NB4 (cell line): Measurements from ENCODE around the gene MED13L.

ENCODE experiments used
- MAX ChIP-seq: IDR thresholded peaks from 2 replicates; pipeline ENCODE4 v1.6.1; 2011; ENCODE audit warnings: low read depth, low read length
- MYC ChIP-seq: IDR thresholded peaks from 2 replicates; pipeline ENCODE4 v1.6.1; 2011; ENCODE audit warnings: low read depth, low read length
- POLR2A ChIP-seq: IDR thresholded peaks from 2 replicates; pipeline ENCODE4 v1.6.1; 2011; ENCODE audit warnings: mild to moderate bottlenecking; ENCODE audit not compliant: insufficient read length; ENCODE audit errors: extremely low read depth
- TF ChIP-seq, protein P1 (sequence below): IDR thresholded peaks from one replicate; pipeline ENCODE4 v1.5.1; 2012; ENCODE audit warnings: low read depth, low read length

DNA sequence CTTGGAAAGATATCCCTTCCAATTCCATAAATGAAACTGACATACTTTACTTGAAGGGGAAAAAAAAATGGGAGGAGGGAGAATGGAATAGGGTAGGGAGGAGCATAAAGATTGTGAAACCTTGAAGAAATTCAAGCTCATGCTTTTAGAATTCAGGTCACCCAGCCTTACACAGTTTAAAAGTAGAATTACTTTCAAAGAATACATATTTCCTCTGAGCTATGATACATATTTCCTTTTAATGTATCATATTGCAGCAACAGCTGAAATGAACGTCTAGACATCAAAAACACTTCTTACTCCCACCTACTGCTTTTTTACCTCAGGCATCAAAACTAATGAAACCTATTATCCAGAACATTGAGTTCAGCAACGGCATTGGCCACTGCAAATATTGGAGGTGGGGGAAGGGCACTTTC lies 156.0 kb downstream of the MED13L start:
- TF ChIP-seq, protein P1, sequence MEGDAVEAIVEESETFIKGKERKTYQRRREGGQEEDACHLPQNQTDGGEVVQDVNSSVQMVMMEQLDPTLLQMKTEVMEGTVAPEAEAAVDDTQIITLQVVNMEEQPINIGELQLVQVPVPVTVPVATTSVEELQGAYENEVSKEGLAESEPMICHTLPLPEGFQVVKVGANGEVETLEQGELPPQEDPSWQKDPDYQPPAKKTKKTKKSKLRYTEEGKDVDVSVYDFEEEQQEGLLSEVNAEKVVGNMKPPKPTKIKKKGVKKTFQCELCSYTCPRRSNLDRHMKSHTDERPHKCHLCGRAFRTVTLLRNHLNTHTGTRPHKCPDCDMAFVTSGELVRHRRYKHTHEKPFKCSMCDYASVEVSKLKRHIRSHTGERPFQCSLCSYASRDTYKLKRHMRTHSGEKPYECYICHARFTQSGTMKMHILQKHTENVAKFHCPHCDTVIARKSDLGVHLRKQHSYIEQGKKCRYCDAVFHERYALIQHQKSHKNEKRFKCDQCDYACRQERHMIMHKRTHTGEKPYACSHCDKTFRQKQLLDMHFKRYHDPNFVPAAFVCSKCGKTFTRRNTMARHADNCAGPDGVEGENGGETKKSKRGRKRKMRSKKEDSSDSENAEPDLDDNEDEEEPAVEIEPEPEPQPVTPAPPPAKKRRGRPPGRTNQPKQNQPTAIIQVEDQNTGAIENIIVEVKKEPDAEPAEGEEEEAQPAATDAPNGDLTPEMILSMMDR: no peak
- no peak for TF ChIP-seq POLR2A
- no peak for TF ChIP-seq MYC
- no peak for TF ChIP-seq MAX
